Coronary artery (tissue), 2 donors: Measurements from ENCODE around the gene AKAP7.

Source experiments
- DNase-seq: peaks from one replicate; pipeline ENCODE4 v3.0.0-alpha.2; 2017; ENCODE audit warnings: low spot score
- H3K27ac ChIP-seq, 2 donors: fragments of 200-600 bp; sonication (generic); one replicate each; pipeline ENCODE4 v1.5.1; 2016 to 2019
- H3K4me3 ChIP-seq: fragments of 200-600 bp; sonication (generic); 2 replicates; pipeline ENCODE4 v1.5.1; 2016; ENCODE audit warnings: mild to moderate bottlenecking, moderate library complexity
- CTCF ChIP-seq: fragments of 200-600 bp; sonication (generic); IDR thresholded peaks from one replicate; pipeline ENCODE4 v1.5.1; 2019; ENCODE audit warnings: antibody characterized with exemption

AKAP7 gene

GRCh38 chr6:131275273-131275672 is 140.0 kb downstream of the AKAP7 start:
- Histone ChIP-seq H3K27ac (no peak overlapping the region), H3K4me3 (no peak overlapping the region)
- TF ChIP-seq CTCF: no peak
- DNase-seq: no peak

GRCh38 chr6:131277591-131277990 is 142.3 kb downstream of the AKAP7 start:
- Histone ChIP-seq H3K27ac (no peak overlapping the region), H3K4me3 (no peak overlapping the region)
- no peak for DNase-seq
- TF ChIP-seq CTCF: no peak

GRCh38 chr6:131281471-131282270 is 146.4 kb downstream of the AKAP7 start:
- no peak for TF ChIP-seq CTCF
- Histone ChIP-seq H3K4me3 (no peak overlapping the region), H3K27ac (no peak overlapping the region)
- no peak for DNase-seq

GRCh38 chr6:131282365-131282764 is 147.1 kb downstream of the AKAP7 start:
- H3K4me3 ChIP-seq: no peak overlapping the region
- no peak for DNase-seq
- TF ChIP-seq CTCF: no peak
- no peak overlapping the region for H3K27ac ChIP-seq

GRCh38 chr6:131283466-131284175 is 148.4 kb downstream of the AKAP7 start:
- no peak overlapping the region for H3K4me3 ChIP-seq
- TF ChIP-seq CTCF: no peak
- no peak overlapping the region for H3K27ac ChIP-seq
- DNase-seq: no peak

GRCh38 chr6:131285548-131285947 is 150.3 kb downstream of the AKAP7 start:
- no peak overlapping the region for H3K27ac ChIP-seq
- DNase-seq: no peak
- H3K4me3 ChIP-seq: no peak overlapping the region
- no peak for TF ChIP-seq CTCF
